GM23248 (cell line): ENCODE data around the gene TENM4. TPM values are rescaled to one million over a fixed set of nuclear protein-coding genes. Genes with fewer than 3 reads are reported as not detected.

Experiments used
- DNase-seq: peaks from one replicate; pipeline ENCODE4 v3.0.0-alpha.2; 2015
- H2AFZ ChIP-seq: fragments of 200-600 bp; sonication (generic); 2 replicates; pipeline ENCODE4 v1.6.1; 2016; ENCODE audit warnings: antibody characterized with exemption
- H3F3A ChIP-seq: fragments of 200-600 bp; sonication (generic); 2 replicates; pipeline ENCODE4 v1.6.1; 2016; ENCODE audit warnings: mild to moderate bottlenecking, antibody characterized with exemption, mixed run types; ENCODE audit not compliant: insufficient read depth
- H3K27ac ChIP-seq: fragments of 200-600 bp; sonication (generic); 2 replicates; pipeline ENCODE4 v1.5.1; 2016; ENCODE audit warnings: mild to moderate bottlenecking
- H3K27me3 ChIP-seq: fragments of 200-600 bp; sonication (generic); replicated peaks from 2 replicates; pipeline ENCODE4 v1.6.1; 2016; ENCODE audit warnings: mild to moderate bottlenecking; ENCODE audit not compliant: insufficient read depth
- H3K36me3 ChIP-seq: fragments of 200-600 bp; sonication (generic); 2 replicates; pipeline ENCODE4 v1.6.1; 2016; ENCODE audit warnings: low read depth, mild to moderate bottlenecking
- H3K4me1 ChIP-seq: fragments of 200-600 bp; sonication (generic); 2 replicates; pipeline ENCODE4 v1.6.1; 2016; ENCODE audit warnings: mild to moderate bottlenecking; ENCODE audit not compliant: insufficient read depth
- H3K4me2 ChIP-seq: fragments of 200-600 bp; sonication (generic); one replicate; pipeline ENCODE4 v1.6.1; 2016; ENCODE audit warnings: mild to moderate bottlenecking; ENCODE audit not compliant: unreplicated experiment
- H3K4me3 ChIP-seq: fragments of 200-600 bp; sonication (generic); 2 replicates; pipeline ENCODE4 v1.5.1; 2016; ENCODE audit warnings: mild to moderate bottlenecking
- H3K79me2 ChIP-seq: fragments of 200-600 bp; sonication (generic); 2 replicates; pipeline ENCODE4 v1.6.1; 2016; ENCODE audit warnings: mild to moderate bottlenecking; ENCODE audit not compliant: insufficient read depth
- H3K9ac ChIP-seq: fragments of 200-600 bp; sonication (generic); 2 replicates; pipeline ENCODE4 v1.6.1; 2016; ENCODE audit warnings: mild to moderate bottlenecking
- H3K9me2 ChIP-seq: fragments of 200-600 bp; sonication (generic); 2 replicates; pipeline ENCODE4 v1.6.1; 2016; ENCODE audit warnings: mixed run types, mild to moderate bottlenecking, moderate library complexity; ENCODE audit not compliant: insufficient read depth
- H3K9me3 ChIP-seq: fragments of 200-600 bp; sonication (generic); one replicate; pipeline ENCODE4 v1.6.1; 2017; ENCODE audit warnings: low read depth
- H4K20me1 ChIP-seq: fragments of 200-600 bp; sonication (generic); 2 replicates; pipeline ENCODE4 v1.6.0; 2016; ENCODE audit not compliant: insufficient read depth
- EZH2 ChIP-seq: fragments of 200-600 bp; sonication (generic); IDR thresholded peaks from 2 replicates; pipeline ENCODE4 v1.6.1; 2018; ENCODE audit warnings: antibody characterized with exemption, mild to moderate bottlenecking; ENCODE audit not compliant: insufficient read depth, poor library complexity, severe bottlenecking
- EZH2phosphoT487 ChIP-seq: fragments of 200-600 bp; sonication (generic); IDR thresholded peaks from 2 replicates; pipeline ENCODE4 v1.6.1; 2018; ENCODE audit warnings: antibody characterized with exemption, moderate library complexity, mild to moderate bottlenecking, low read depth; ENCODE audit not compliant: insufficient read depth
- whole genome bisulfite sequencing, 2 experiments: methylation state at CpG; one replicate each; pipeline ENCODE4 v1.1.6; 2015 to 2017; ENCODE audit warnings: low lambda C conversion rate in 2 of 2, low coverage in 1 of 2; ENCODE audit errors: missing lambda C conversion rate in 2 of 2; 5-methylcytosine and 5-hydroxymethylcytosine counted together
- in situ Hi-C: fragments of 300-500 bp; cut with MboI; formaldehyde crosslinking; loops from 2 replicates; pipeline ENCODE4 v1.15.0; 2020
- polyA plus RNA-seq: library from polyadenylated mRNA; unstranded; fragments of >200 nt; fragmentation: Nextera tagmentation; extraction: Ambion mirVana; gene quantifications from 2 replicates; pipeline ENCODE4 v1.2.1, GENCODE V29; 2016
- total RNA-seq: library from RNA; depleted of rRNA; stranded (reverse); fragments of >200 nt; shearing (Covaris generic); gene quantifications from 2 replicates; pipeline ENCODE4 v1.2.3, GENCODE V29; 2014

The TENM4 gene
- total and polyA plus RNA-seq, 2 experiments from 2014 or later, result 0.11 to 0.48 TPM

DNA sequence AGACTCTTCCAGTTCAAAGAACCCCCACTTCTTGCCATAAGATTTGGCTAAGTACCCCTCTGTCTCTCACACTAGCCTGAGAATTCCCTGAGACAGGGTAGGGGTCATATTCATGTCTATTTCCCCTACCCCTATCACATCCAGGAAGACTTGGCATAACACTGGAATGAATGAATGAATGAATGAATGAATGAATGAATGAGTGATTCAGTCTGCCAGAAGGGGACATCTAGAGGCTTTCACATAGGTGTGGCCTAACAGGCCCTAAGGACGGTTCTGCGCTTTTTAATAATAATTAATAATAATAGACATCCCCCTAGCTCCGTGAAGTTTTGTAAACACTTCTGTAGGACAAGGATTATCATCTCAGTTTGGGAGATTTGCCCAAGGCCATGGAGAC is 415.7 kb downstream of the TENM4 start:
- no peak overlapping the region for H2AFZ ChIP-seq
- H3F3A ChIP-seq, result peaks cover 8% of the 10 kb centered on the region; the same call in 1 of the 2 replicates
- no peak overlapping the region for H3K4me2 ChIP-seq
- H3K4me3 ChIP-seq, result no peak overlapping the region
- WGBS, 2 experiments, result 83 to 89% methylated on average over 3 of the region's 3 CpGs
- no peak overlapping the region for H3K9ac ChIP-seq
- H3K79me2 ChIP-seq, result no peaks in the 10 kb centered on the region
- no peak for DNase-seq
- no peaks in the 10 kb centered on the region; the same call in 1 of the 2 replicates for H3K4me1 ChIP-seq
- H4K20me1 ChIP-seq, result no peaks in the 10 kb centered on the region
- in situ Hi-C loops, result no loop called here
- peaks cover 14% of the 10 kb centered on the region; the same call in 1 of the 2 replicates for H3K27me3 ChIP-seq
- TF ChIP-seq EZH2phosphoT487 (no peak), EZH2 (no peak)
- no peaks in the 10 kb centered on the region for H3K36me3 ChIP-seq
- H3K9me2 ChIP-seq, result no peaks in the 10 kb centered on the region
- no peaks in the 10 kb centered on the region for H3K9me3 ChIP-seq
- H3K27ac ChIP-seq, result no peak overlapping the region

DNA sequence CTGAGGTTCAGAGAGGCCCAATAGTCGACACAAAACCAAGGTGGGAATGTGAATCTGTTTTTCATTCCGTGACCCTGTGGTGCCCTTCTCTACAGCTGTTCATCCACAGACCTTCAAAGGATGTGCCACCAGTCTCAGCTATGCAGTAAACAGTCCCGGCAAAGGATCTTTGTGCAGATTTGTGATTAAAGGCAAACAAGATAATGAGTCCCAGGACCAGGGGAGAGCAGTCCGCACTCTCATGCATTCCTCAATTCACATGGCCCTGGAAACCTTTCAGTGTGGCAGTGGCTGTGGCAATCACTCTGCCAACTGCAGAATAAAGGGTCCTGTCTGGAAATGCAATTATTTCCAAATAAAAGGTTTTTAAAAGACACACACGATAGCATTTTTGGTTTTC is 418.6 kb downstream of the TENM4 start:
- no peaks in the 10 kb centered on the region for H3K36me3 ChIP-seq
- no peak overlapping the region for H3K9ac ChIP-seq
- H3K9me3 ChIP-seq, result no peaks in the 10 kb centered on the region
- DNase-seq, result no peak
- peaks cover 14% of the 10 kb centered on the region for H3K4me1 ChIP-seq
- peaks cover 22% of the 10 kb centered on the region for H3F3A ChIP-seq
- H3K4me3 ChIP-seq, result no peak overlapping the region
- H3K9me2 ChIP-seq, result no peaks in the 10 kb centered on the region
- no peak overlapping the region for H3K27ac ChIP-seq
- no peaks in the 10 kb centered on the region; the same call in 1 of the 2 replicates for H3K27me3 ChIP-seq
- TF ChIP-seq EZH2phosphoT487 (no peak), EZH2 (no peak)
- H3K4me2 ChIP-seq, result no peak overlapping the region
- H4K20me1 ChIP-seq, result no peaks in the 10 kb centered on the region
- H2AFZ ChIP-seq, result no peak overlapping the region
- H3K79me2 ChIP-seq, result no peaks in the 10 kb centered on the region
- WGBS, 2 experiments, result 56 to 63% methylated on average over 5 of the region's 5 CpGs
- in situ Hi-C loops, result no loop called here

GRCh38 chr11:79021601-79022000 is 419.2 kb downstream of the TENM4 start:
- H3K27me3 ChIP-seq, result no peaks in the 10 kb centered on the region; the same call in 1 of the 2 replicates
- no peaks in the 10 kb centered on the region for H3K79me2 ChIP-seq
- H3F3A ChIP-seq, result peaks cover 16% of the 10 kb centered on the region
- TF ChIP-seq EZH2 (no peak), EZH2phosphoT487 (no peak)
- no peak overlapping the region for H3K9ac ChIP-seq
- 92 to 100% methylated on average over 1 of the region's 1 CpG for WGBS, 2 experiments
- no peak overlapping the region for H3K4me2 ChIP-seq
- DNase-seq, result no peak
- no peak overlapping the region for H2AFZ ChIP-seq
- no peaks in the 10 kb centered on the region for H3K9me3 ChIP-seq
- H3K4me3 ChIP-seq, result no peak overlapping the region
- no peaks in the 10 kb centered on the region for H3K36me3 ChIP-seq
- in situ Hi-C loops, result no loop called here
- H3K27ac ChIP-seq, result no peak overlapping the region
- no peaks in the 10 kb centered on the region for H4K20me1 ChIP-seq
- peaks cover 14% of the 10 kb centered on the region for H3K4me1 ChIP-seq
- no peaks in the 10 kb centered on the region for H3K9me2 ChIP-seq

DNA sequence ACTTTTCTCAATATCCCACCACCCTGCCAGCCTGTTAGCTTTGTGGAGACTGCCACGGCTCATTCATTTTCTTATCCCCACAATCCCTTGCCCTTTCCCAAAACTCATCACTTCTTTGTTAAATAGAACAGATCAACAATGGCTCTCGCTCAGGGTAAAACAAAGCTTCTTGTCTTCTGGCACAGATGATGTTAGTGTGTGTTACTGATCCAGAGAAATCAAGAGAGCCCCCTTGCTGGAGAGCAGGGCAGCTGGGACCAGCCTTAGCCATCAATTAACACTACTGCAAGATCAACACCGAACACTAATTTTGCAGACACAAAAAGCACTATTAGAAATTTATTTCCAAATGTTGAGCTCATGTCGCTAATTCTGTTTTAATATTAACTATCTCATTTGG is 420.9 kb downstream of the TENM4 start:
- Histone ChIP-seq H3K36me3 (no peaks in the 10 kb centered on the region), H2AFZ (no peak overlapping the region), H3F3A (peaks cover 16% of the 10 kb centered on the region), H3K79me2 (no peaks in the 10 kb centered on the region), H3K9ac (no peak overlapping the region), H3K27ac (no peak overlapping the region), H3K9me2 (no peaks in the 10 kb centered on the region), H3K4me3 (no peak overlapping the region), H3K4me1 (peaks cover 14% of the 10 kb centered on the region), H3K4me2 (no peak overlapping the region), H4K20me1 (no peaks in the 10 kb centered on the region), H3K27me3 (no peaks in the 10 kb centered on the region), H3K9me3 (no peaks in the 10 kb centered on the region)
- in situ Hi-C loops, result no loop called here
- TF ChIP-seq EZH2 (no peak), EZH2phosphoT487 (no peak)
- 70 to 74% methylated on average over 4 of the region's 4 CpGs for WGBS, 2 experiments
- DNase-seq, result no peak

GRCh38 chr11:79019277-79019676 is 421.6 kb downstream of the TENM4 start:
- Histone ChIP-seq H3K4me2 (no peak overlapping the region), H4K20me1 (no peaks in the 10 kb centered on the region), H3K4me3 (no peak overlapping the region), H3K9ac (no peak overlapping the region), H3K9me2 (no peaks in the 10 kb centered on the region), H3F3A (peaks cover 16% of the 10 kb centered on the region), H2AFZ (no peak overlapping the region), H3K4me1 (peaks cover 14% of the 10 kb centered on the region), H3K36me3 (no peaks in the 10 kb centered on the region), H3K27me3 (no peaks in the 10 kb centered on the region), H3K79me2 (no peaks in the 10 kb centered on the region), H3K27ac (no peak overlapping the region), H3K9me3 (no peaks in the 10 kb centered on the region)
- in situ Hi-C loops, result no loop called here
- no peak for TF ChIP-seq EZH2
- TF ChIP-seq EZH2phosphoT487, result no peak
- no peak for DNase-seq
